Measurements from ENCODE around the gene SH3PXD2B.
A peak's percentile ranks its signal among the peaks of the same experiment; 100 is the strongest.
"Not testable (repeated sequence)": the region's sequence is repeated elsewhere in the genome, so short reads cannot be mapped to it uniquely, and the experiment has no call there.

The SH3PXD2B gene

GRCh38 chr5:172411484-172412072 lies 42.7 kb downstream of the SH3PXD2B start:
- H3K4me3 ChIP-seq (ENCODE audit: low read length): no peak overlapping the region
- no peaks in the 10 kb centered on the region for H3K27me3 ChIP-seq (ENCODE audit: insufficient read depth, low read length)
- peaks cover 22% of the 10 kb centered on the region for H3K36me3 ChIP-seq (ENCODE audit: insufficient read depth, low read length)
- H3K4me1 ChIP-seq (ENCODE audit: insufficient read depth, low read length): no peaks in the 10 kb centered on the region; the same call in 1 of the 2 replicates
- H3K27ac ChIP-seq (ENCODE audit: low read depth, low read length): no peak overlapping the region
- no peak overlapping the region for H3K9ac ChIP-seq (ENCODE audit: low read depth, low read length)
- WGBS: 92% methylated on average over 6 of the region's 7 CpGs
- no peaks in the 10 kb centered on the region for H3K9me3 ChIP-seq (ENCODE audit: insufficient read depth, low read depth, low read length)

- H3K27ac ChIP-seq (ENCODE audit: low read depth, low read length): no peak overlapping the region
- H3K9me3 ChIP-seq (ENCODE audit: insufficient read depth, low read depth, low read length): no peaks in the 10 kb centered on the region
- H3K27me3 ChIP-seq (ENCODE audit: insufficient read depth, low read length): no peaks in the 10 kb centered on the region
- no peak overlapping the region for H3K9ac ChIP-seq (ENCODE audit: low read depth, low read length)
- peaks cover 30% of the 10 kb centered on the region for H3K36me3 ChIP-seq (ENCODE audit: insufficient read depth, low read length)
- WGBS: 96% methylated on average over 5 of the region's 5 CpGs
- no peaks in the 10 kb centered on the region; the same call in 1 of the 2 replicates for H3K4me1 ChIP-seq (ENCODE audit: insufficient read depth, low read length)
- no peak overlapping the region for H3K4me3 ChIP-seq (ENCODE audit: low read length)
Measured at GRCh38 chr5:172410662-172411483, 43.5 kb downstream of the SH3PXD2B start.

GRCh38 chr5:172410160-172410559 lies 44.2 kb downstream of the SH3PXD2B start:
- H3K4me1 ChIP-seq (ENCODE audit: insufficient read depth, low read length): no peaks in the 10 kb centered on the region; the same call in 1 of the 2 replicates
- no peak overlapping the region for H3K27ac ChIP-seq (ENCODE audit: low read depth, low read length)
- no peaks in the 10 kb centered on the region for H3K27me3 ChIP-seq (ENCODE audit: insufficient read depth, low read length)
- H3K9me3 ChIP-seq (ENCODE audit: insufficient read depth, low read depth, low read length): no peaks in the 10 kb centered on the region
- peaks cover 37% of the 10 kb centered on the region for H3K36me3 ChIP-seq (ENCODE audit: insufficient read depth, low read length)
- no peak overlapping the region for H3K9ac ChIP-seq (ENCODE audit: low read depth, low read length)
- 94% methylated on average over 4 of the region's 4 CpGs for WGBS
- no peak overlapping the region for H3K4me3 ChIP-seq (ENCODE audit: low read length)

GRCh38 chr5:172409477-172409876 lies 44.8 kb downstream of the SH3PXD2B start:
- not testable (repeated sequence) for H3K9ac ChIP-seq (ENCODE audit: low read depth, low read length); H3K4me1 ChIP-seq (ENCODE audit: insufficient read depth, low read length)
- WGBS: 98% methylated on average over 5 of the region's 5 CpGs

GRCh38 chr5:172407822-172408221 lies 46.5 kb downstream of the SH3PXD2B start:
- H3K27ac ChIP-seq (ENCODE audit: low read depth, low read length): no peak overlapping the region
- H3K27me3 ChIP-seq (ENCODE audit: insufficient read depth, low read length): no peaks in the 10 kb centered on the region
- H3K4me3 ChIP-seq (ENCODE audit: low read length): no peak overlapping the region
- 92% methylated on average over 9 of the region's 9 CpGs for WGBS
- peaks cover 10% of the 10 kb centered on the region for H3K4me1 ChIP-seq (ENCODE audit: insufficient read depth, low read length)
- peaks cover 41% of the 10 kb centered on the region for H3K36me3 ChIP-seq (ENCODE audit: insufficient read depth, low read length)
- no peak overlapping the region for H3K9ac ChIP-seq (ENCODE audit: low read depth, low read length)
- no peaks in the 10 kb centered on the region for H3K9me3 ChIP-seq (ENCODE audit: insufficient read depth, low read depth, low read length)

More at GRCh38 chr5:172409477-172409876, 44.8 kb downstream of the SH3PXD2B start:
- peaks cover 44% of the 10 kb centered on the region for H3K36me3 ChIP-seq (ENCODE audit: insufficient read depth, low read length)
- not testable (repeated sequence) for H3K4me3 ChIP-seq (ENCODE audit: low read length); H3K27ac ChIP-seq (ENCODE audit: low read depth, low read length); H3K27me3 ChIP-seq (ENCODE audit: insufficient read depth, low read length); H3K9me3 ChIP-seq (ENCODE audit: insufficient read depth, low read depth, low read length)

GRCh38 chr5:172407241-172407691 lies 47.1 kb downstream of the SH3PXD2B start:
- peaks cover 41% of the 10 kb centered on the region for H3K36me3 ChIP-seq (ENCODE audit: insufficient read depth, low read length)
- no peak overlapping the region for H3K9ac ChIP-seq (ENCODE audit: low read depth, low read length)
- H3K27me3 ChIP-seq (ENCODE audit: insufficient read depth, low read length): no peaks in the 10 kb centered on the region
- peaks cover 10% of the 10 kb centered on the region for H3K4me1 ChIP-seq (ENCODE audit: insufficient read depth, low read length)
- H3K27ac ChIP-seq (ENCODE audit: low read depth, low read length): no peak overlapping the region
- no peaks in the 10 kb centered on the region for H3K9me3 ChIP-seq (ENCODE audit: insufficient read depth, low read depth, low read length)
- H3K4me3 ChIP-seq (ENCODE audit: low read length): no peak overlapping the region
- 90% methylated on average over 3 of the region's 3 CpGs for WGBS

- H3K36me3 ChIP-seq (ENCODE audit: insufficient read depth, low read length): peaks cover 41% of the 10 kb centered on the region
- H3K27me3 ChIP-seq (ENCODE audit: insufficient read depth, low read length): no peaks in the 10 kb centered on the region
- H3K9ac ChIP-seq (ENCODE audit: low read depth, low read length): no peak overlapping the region
- H3K4me3 ChIP-seq (ENCODE audit: low read length): no peak overlapping the region
- 94% methylated on average over 8 of the region's 9 CpGs for WGBS
- no peak overlapping the region for H3K27ac ChIP-seq (ENCODE audit: low read depth, low read length)
- H3K9me3 ChIP-seq (ENCODE audit: insufficient read depth, low read depth, low read length): no peaks in the 10 kb centered on the region
- peaks cover 10% of the 10 kb centered on the region for H3K4me1 ChIP-seq (ENCODE audit: insufficient read depth, low read length)
Measured at GRCh38 chr5:172405226-172406107, 48.9 kb downstream of the SH3PXD2B start.

- Histone ChIP-seq H3K4me1 (ENCODE audit: insufficient read depth, low read length) (peaks cover 13% of the 10 kb centered on the region), H3K4me3 (ENCODE audit: low read length) (no peak overlapping the region), H3K36me3 (ENCODE audit: insufficient read depth, low read length) (peaks cover 38% of the 10 kb centered on the region), H3K9me3 (ENCODE audit: insufficient read depth, low read depth, low read length) (no peaks in the 10 kb centered on the region), H3K27ac (ENCODE audit: low read depth, low read length) (no peak overlapping the region), H3K27me3 (ENCODE audit: insufficient read depth, low read length) (no peaks in the 10 kb centered on the region), H3K9ac (ENCODE audit: low read depth, low read length) (no peak overlapping the region)
- 96% methylated on average over 4 of the region's 4 CpGs for WGBS
Measured at GRCh38 chr5:172404746-172405145, 49.6 kb downstream of the SH3PXD2B start.

GRCh38 chr5:172403817-172404216 lies 50.5 kb downstream of the SH3PXD2B start:
- Histone ChIP-seq H3K36me3 (ENCODE audit: insufficient read depth, low read length) (peaks cover 47% of the 10 kb centered on the region), H3K27ac (ENCODE audit: low read depth, low read length) (peak overlapping the region; percentile 91; the same call in 1 of the 2 replicates)

GRCh38 chr5:172403189-172403796 lies 51.0 kb downstream of the SH3PXD2B start:
- H3K4me1 ChIP-seq (ENCODE audit: insufficient read depth, low read length): peaks cover 15% of the 10 kb centered on the region
- no peaks in the 10 kb centered on the region for H3K27me3 ChIP-seq (ENCODE audit: insufficient read depth, low read length)
- H3K9me3 ChIP-seq (ENCODE audit: insufficient read depth, low read depth, low read length): no peaks in the 10 kb centered on the region
- H3K9ac ChIP-seq (ENCODE audit: low read depth, low read length): peak overlapping the region; percentile 23
- no peak overlapping the region for H3K4me3 ChIP-seq (ENCODE audit: low read length)
- WGBS: 66% methylated on average over 11 of the region's 11 CpGs
- peak overlapping the region; percentile 91 for H3K27ac ChIP-seq (ENCODE audit: low read depth, low read length)
- peaks cover 48% of the 10 kb centered on the region for H3K36me3 ChIP-seq (ENCODE audit: insufficient read depth, low read length)

More at GRCh38 chr5:172403817-172404216, 50.5 kb downstream of the SH3PXD2B start:
- Histone ChIP-seq H3K4me1 (ENCODE audit: insufficient read depth, low read length) (peaks cover 15% of the 10 kb centered on the region), H3K4me3 (ENCODE audit: low read length) (no peak overlapping the region), H3K9me3 (ENCODE audit: insufficient read depth, low read depth, low read length) (no peaks in the 10 kb centered on the region), H3K27me3 (ENCODE audit: insufficient read depth, low read length) (no peaks in the 10 kb centered on the region), H3K9ac (ENCODE audit: low read depth, low read length) (no peak overlapping the region)
- WGBS: 93% methylated on average over 6 of the region's 7 CpGs
